Endothelial cell (in vitro differentiated cells): ENCODE data around the gene NXPE4. TPM values are rescaled to one million over a fixed set of nuclear protein-coding genes. Genes with fewer than 3 reads are reported as not detected.

ENCODE experiments used
- DNase-seq: peaks from one replicate; pipeline ENCODE4 v3.0.0; 2021; ENCODE audit warnings: low spot score
- H3K27ac Mint-ChIP-seq: one replicate; pipeline ENCODE4 v1.8.0; 2021; ENCODE audit warnings: mixed read lengths, inconsistent platforms; ENCODE audit not compliant: unreplicated experiment
- H3K27me3 Mint-ChIP-seq: one replicate; pipeline ENCODE4 v1.8.0; 2021; ENCODE audit warnings: mild to moderate bottlenecking, moderate library complexity, mixed read lengths, inconsistent platforms; ENCODE audit not compliant: unreplicated experiment
- H3K36me3 Mint-ChIP-seq: one replicate; pipeline ENCODE4 v1.8.0; 2021; ENCODE audit warnings: mild to moderate bottlenecking, low read depth, mixed read lengths, inconsistent platforms; ENCODE audit not compliant: unreplicated experiment
- H3K4me1 Mint-ChIP-seq: one replicate; pipeline ENCODE4 v1.8.0; 2021; ENCODE audit warnings: mild to moderate bottlenecking, mixed read lengths, inconsistent platforms; ENCODE audit not compliant: unreplicated experiment
- H3K4me3 Mint-ChIP-seq: one replicate; pipeline ENCODE4 v1.8.0; 2021; ENCODE audit warnings: mild to moderate bottlenecking, mixed read lengths, inconsistent platforms; ENCODE audit not compliant: unreplicated experiment
- H3K9me3 Mint-ChIP-seq: one replicate; pipeline ENCODE4 v1.8.0; 2021; ENCODE audit warnings: mixed read lengths, inconsistent platforms; ENCODE audit not compliant: unreplicated experiment
- total RNA-seq: library from RNA; stranded (reverse); fragmentation: NEBNext Ultra II Directional; extraction: Animal tissue kit (Norgen Biotek cat#: 25700); gene quantifications from one replicate; pipeline ENCODE4 v1.2.1, GENCODE V29; 2021; ENCODE audit not compliant: unreplicated experiment
- TF ChIP-seq, protein P1 (sequence below): fragments of 200-600 bp; sonication (generic); IDR thresholded peaks from one replicate; pipeline ENCODE4 v1.5.0; 2021; ENCODE audit warnings: antibody characterized with exemption; ENCODE audit not compliant: unreplicated experiment

NXPE4 gene
- total RNA-seq, 1 donor from 2014 or later = not detected

DNA sequence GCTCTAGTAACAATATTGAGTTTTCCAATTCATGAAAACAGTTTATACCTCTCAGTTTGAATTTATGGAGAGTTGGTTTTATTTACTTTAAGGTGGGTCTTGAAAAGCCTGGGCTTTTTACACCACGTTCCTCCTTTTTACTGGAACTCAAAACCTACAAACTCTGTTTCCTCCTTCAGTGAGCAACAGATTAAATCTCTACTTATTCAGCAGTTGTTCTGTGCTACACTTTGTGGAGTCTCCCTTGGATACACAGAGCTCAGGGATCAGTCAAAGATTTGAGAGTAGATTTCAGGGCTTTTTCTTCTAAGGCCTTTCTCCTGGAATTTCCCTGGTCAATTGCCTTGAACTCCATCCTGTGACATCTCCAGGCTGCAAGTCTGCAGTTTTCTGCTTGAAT, 39.5 kb downstream of the NXPE4 start:
- no peak for DNase-seq
- H3K9me3 Mint-ChIP-seq = no peaks in the 10 kb centered on the region
- peaks cover 1% of the 10 kb centered on the region for H3K27me3 Mint-ChIP-seq
- no peak overlapping the region for H3K27ac Mint-ChIP-seq
- no peak overlapping the region for H3K4me3 Mint-ChIP-seq
- H3K36me3 Mint-ChIP-seq = no peaks in the 10 kb centered on the region
- TF ChIP-seq, protein P1, sequence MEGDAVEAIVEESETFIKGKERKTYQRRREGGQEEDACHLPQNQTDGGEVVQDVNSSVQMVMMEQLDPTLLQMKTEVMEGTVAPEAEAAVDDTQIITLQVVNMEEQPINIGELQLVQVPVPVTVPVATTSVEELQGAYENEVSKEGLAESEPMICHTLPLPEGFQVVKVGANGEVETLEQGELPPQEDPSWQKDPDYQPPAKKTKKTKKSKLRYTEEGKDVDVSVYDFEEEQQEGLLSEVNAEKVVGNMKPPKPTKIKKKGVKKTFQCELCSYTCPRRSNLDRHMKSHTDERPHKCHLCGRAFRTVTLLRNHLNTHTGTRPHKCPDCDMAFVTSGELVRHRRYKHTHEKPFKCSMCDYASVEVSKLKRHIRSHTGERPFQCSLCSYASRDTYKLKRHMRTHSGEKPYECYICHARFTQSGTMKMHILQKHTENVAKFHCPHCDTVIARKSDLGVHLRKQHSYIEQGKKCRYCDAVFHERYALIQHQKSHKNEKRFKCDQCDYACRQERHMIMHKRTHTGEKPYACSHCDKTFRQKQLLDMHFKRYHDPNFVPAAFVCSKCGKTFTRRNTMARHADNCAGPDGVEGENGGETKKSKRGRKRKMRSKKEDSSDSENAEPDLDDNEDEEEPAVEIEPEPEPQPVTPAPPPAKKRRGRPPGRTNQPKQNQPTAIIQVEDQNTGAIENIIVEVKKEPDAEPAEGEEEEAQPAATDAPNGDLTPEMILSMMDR = no peak
- H3K4me1 Mint-ChIP-seq = peaks cover 11% of the 10 kb centered on the region

DNA sequence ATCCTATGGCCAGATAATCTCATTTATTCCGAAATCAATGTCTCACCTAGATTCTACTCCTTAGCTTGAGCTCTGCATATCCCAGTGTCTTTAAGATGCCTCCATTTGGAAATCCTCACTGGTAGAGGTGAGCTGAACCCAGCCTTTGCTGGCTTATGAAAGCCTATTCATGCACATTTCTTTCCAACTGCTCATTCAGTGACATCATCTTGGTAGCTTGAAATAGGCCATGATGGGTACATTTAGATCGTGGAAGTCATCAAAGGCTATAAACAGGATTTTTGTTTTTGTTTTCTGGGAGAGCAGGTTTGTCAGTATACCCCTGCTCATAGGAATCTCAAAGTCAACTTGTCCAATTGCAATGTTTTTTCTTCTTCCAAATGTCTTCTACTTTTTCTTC, 41.9 kb downstream of the NXPE4 start:
- H3K27ac Mint-ChIP-seq = no peak overlapping the region
- no peaks in the 10 kb centered on the region for H3K27me3 Mint-ChIP-seq
- H3K36me3 Mint-ChIP-seq = no peaks in the 10 kb centered on the region

DNA sequence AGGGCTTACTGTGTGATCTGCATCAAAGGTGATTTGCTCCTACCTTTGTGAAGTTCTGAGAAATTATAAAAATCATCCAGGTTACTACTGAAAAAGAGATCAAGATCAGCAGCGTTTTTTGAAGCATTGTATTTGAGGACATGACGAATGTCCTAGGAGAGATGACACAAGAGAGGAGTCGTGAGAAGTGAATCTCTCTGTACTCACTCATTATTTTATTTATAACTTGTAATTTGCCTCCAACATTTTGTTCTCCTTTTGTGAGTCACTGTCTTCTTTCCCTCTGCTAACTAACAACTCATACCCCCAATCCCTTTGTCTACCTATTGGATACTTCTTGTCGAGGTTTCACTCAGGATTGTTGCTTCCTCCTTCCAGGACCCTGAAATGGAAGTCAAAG, 44.5 kb downstream of the NXPE4 start:
- no peaks in the 10 kb centered on the region for H3K9me3 Mint-ChIP-seq
- TF ChIP-seq, protein P1 = no peak
- DNase-seq = no peak
- H3K4me3 Mint-ChIP-seq = no peak overlapping the region
- peaks cover 2% of the 10 kb centered on the region for H3K4me1 Mint-ChIP-seq
- no peaks in the 10 kb centered on the region for H3K27me3 Mint-ChIP-seq
- no peak overlapping the region for H3K27ac Mint-ChIP-seq
- H3K36me3 Mint-ChIP-seq = no peaks in the 10 kb centered on the region

More for the DNA sequence above, 41.9 kb downstream of the NXPE4 start:
- TF ChIP-seq, protein P1 = no peak
- no peak for DNase-seq
- H3K9me3 Mint-ChIP-seq = no peaks in the 10 kb centered on the region
- no peak overlapping the region for H3K4me3 Mint-ChIP-seq
- peaks cover 2% of the 10 kb centered on the region for H3K4me1 Mint-ChIP-seq

DNA sequence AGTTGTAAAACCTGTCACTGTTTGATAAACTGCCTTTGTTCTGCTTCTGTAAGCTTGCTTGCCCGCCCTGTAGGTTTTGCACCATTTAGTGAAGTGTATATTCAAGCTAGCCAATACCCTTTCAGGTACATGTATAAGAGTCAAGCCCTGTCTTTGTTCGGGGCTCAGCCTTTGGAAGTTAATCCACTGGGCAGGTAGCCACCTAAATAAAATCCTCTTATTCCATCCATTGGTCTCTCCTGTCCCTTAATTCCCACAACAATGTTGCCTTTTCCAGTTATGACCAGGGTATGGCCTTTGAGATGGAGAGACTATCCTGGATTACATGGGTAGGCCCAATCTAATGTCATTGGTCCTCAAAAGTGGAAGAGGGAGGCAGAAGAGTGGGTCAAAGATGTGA, 69.9 kb downstream of the NXPE4 start:
- Mint-ChIP-seq H3K9me3 (no peaks in the 10 kb centered on the region), H3K27ac (no peak overlapping the region), H3K4me3 (no peak overlapping the region), H3K4me1 (peaks cover 5% of the 10 kb centered on the region), H3K36me3 (no peaks in the 10 kb centered on the region), H3K27me3 (peaks cover 3% of the 10 kb centered on the region)
- TF ChIP-seq, protein P1 = no peak
- no peak for DNase-seq

DNA sequence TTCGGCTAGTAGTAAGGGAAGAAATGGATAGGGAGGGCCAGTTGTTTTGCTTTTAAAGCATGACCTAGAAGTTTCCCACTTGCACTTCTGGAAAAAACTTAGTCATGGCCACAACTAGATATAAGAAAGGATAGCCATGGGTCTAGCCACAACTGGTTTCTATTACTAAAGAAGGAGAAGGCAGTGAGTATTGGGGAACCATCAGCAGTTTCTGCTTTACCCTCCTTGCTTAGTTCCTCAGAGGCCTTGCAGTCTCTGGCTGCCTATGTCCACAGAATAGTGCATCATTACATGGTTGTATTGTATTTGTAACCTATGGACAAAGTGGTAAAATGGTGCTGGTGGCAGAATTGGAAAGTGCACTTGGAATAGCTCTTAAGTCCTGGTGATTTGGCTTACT, 71.5 kb downstream of the NXPE4 start:
- peaks cover 5% of the 10 kb centered on the region for H3K4me1 Mint-ChIP-seq
- no peaks in the 10 kb centered on the region for H3K36me3 Mint-ChIP-seq
- no peak overlapping the region for H3K27ac Mint-ChIP-seq
- DNase-seq = no peak
- H3K9me3 Mint-ChIP-seq = no peaks in the 10 kb centered on the region
- H3K27me3 Mint-ChIP-seq = no peaks in the 10 kb centered on the region
- H3K4me3 Mint-ChIP-seq = no peak overlapping the region
- TF ChIP-seq, protein P1 = no peak
